H1 (cell line): ENCODE measurements around the gene TRAIP. TPM values are rescaled to one million over a fixed set of nuclear protein-coding genes. Genes with fewer than 3 reads are reported as not detected.

Experiments used
- CTCF ChIA-PET: fragments of 300-600 bp; sonication (Branson Sonifier 250); formaldehyde crosslinking; loops from one replicate; lab custom pipeline; 2021; ENCODE audit not compliant: partially characterized antibody; lab: Charles Lee
- POLR2A ChIA-PET: fragments of 300-600 bp; sonication (Branson Sonifier 250); formaldehyde crosslinking; loops from one replicate; lab custom pipeline; 2021; ENCODE audit warnings: inconsistent platforms; ENCODE audit not compliant: partially characterized antibody; lab: Charles Lee
- DNase-seq, 2 experiments: peaks; one replicate each; pipeline versions ENCODE4 v3.0.0 to v3.0.0-alpha.2; 2010 to 2022; ENCODE audit warnings: low spot score in 2 of 2, low read depth in 1 of 2, mixed read lengths in 1 of 2
- FAIRE-seq: peaks from 2 replicates; lab custom pipeline; 2011; peaks lifted over from hg19 to GRCh38; lab: Jason Lieb, UNC
- H2AFZ ChIP-seq: 2 replicates; pipeline ENCODE4 v1.8.1; 2012; ENCODE audit warnings: low read length, inconsistent platforms
- H2AK5ac ChIP-seq: 2 replicates; pipeline ENCODE4 v1.6.1; 2013; ENCODE audit warnings: low read depth, low read length
- H2BK120ac ChIP-seq: replicated peaks from 2 replicates; pipeline ENCODE3; 2013; ENCODE audit warnings: low read depth, low read length, inconsistent platforms
- H2BK12ac ChIP-seq: 2 replicates; pipeline ENCODE4 v1.6.1; 2013; ENCODE audit warnings: low read depth, low read length
- H2BK15ac ChIP-seq: 2 replicates; pipeline ENCODE4 v1.6.1; 2013; ENCODE audit warnings: low read length
- H2BK20ac ChIP-seq: 2 replicates; pipeline ENCODE4 v1.6.1; 2013; ENCODE audit warnings: low read length
- H2BK5ac ChIP-seq: 2 replicates; pipeline ENCODE4 v1.6.1; 2013; ENCODE audit warnings: low read depth, low read length
- H3K14ac ChIP-seq: 2 replicates; pipeline ENCODE4 v1.6.1; 2013; ENCODE audit warnings: inconsistent platforms; ENCODE audit not compliant: insufficient read length
- H3K18ac ChIP-seq: 2 replicates; pipeline ENCODE4 v1.6.1; 2013; ENCODE audit warnings: low read length; ENCODE audit errors: extremely low read depth
- H3K23ac ChIP-seq: 2 replicates; pipeline ENCODE4 v1.6.1; 2013; ENCODE audit warnings: inconsistent platforms; ENCODE audit not compliant: insufficient read length
- H3K23me2 ChIP-seq: 2 replicates; pipeline ENCODE4 v1.6.1; 2013; ENCODE audit warnings: low read depth, low read length
- H3K27ac ChIP-seq: 2 replicates; pipeline ENCODE4 v1.6.1; 2011; ENCODE audit warnings: low read depth, low read length, inconsistent platforms
- H3K27me3 ChIP-seq, 4 experiments: replicated peaks in 1 of 4; 1 replicate in 1 of 4; 2 replicates in 3 of 4; pipeline versions ENCODE4 v1.6.1 to v1.8.1; 2011 to 2013; ENCODE audit warnings: low read length in 3 of 4, mild to moderate bottlenecking in 3 of 4, inconsistent platforms in 2 of 4, mixed read lengths in 2 of 4, moderate library complexity in 1 of 4; ENCODE audit not compliant: control insufficient read depth in 3 of 4, insufficient read depth in 3 of 4; ENCODE audit errors: extremely low read depth in 1 of 4
- H3K36me3 ChIP-seq, 4 experiments: 2 replicates each; pipeline versions ENCODE4 v1.6.1 to v1.8.1; 2011 to 2013; ENCODE audit warnings: mild to moderate bottlenecking in 4 of 4, low read length in 3 of 4, moderate library complexity in 2 of 4, control low read depth in 1 of 4, inconsistent platforms in 1 of 4; ENCODE audit not compliant: insufficient read depth in 4 of 4, control insufficient read depth in 2 of 4
- H3K4ac ChIP-seq: replicated peaks from 2 replicates; pipeline ENCODE3; 2013; ENCODE audit warnings: low read length, low read depth, mixed read lengths, inconsistent platforms; ENCODE audit not compliant: insufficient read length
- H3K4me1 ChIP-seq, 4 experiments: replicated peaks in 1 of 4; 1 replicate in 1 of 4; 2 replicates in 3 of 4; pipeline versions ENCODE4 v1.6.1 to v1.8.1; 2011 to 2013; ENCODE audit warnings: low read length in 3 of 4, inconsistent platforms in 2 of 4, mixed read lengths in 1 of 4; ENCODE audit not compliant: insufficient read depth in 4 of 4, control insufficient read depth in 3 of 4
- H3K4me2 ChIP-seq, 2 experiments: 2 replicates each; pipeline versions ENCODE4 v1.6.1 to v1.8.1; 2011 to 2013; ENCODE audit warnings: low read depth in 2 of 2, low read length in 2 of 2, control low read depth in 1 of 2, inconsistent platforms in 1 of 2, mild to moderate bottlenecking in 1 of 2; ENCODE audit not compliant: insufficient read depth in 1 of 2
- H3K4me3 ChIP-seq, 4 experiments: fragments of 200-600, 300-600 bp in 1 of 4; sonication (generic), shearing (Covaris generic), sonication (Bioruptor Twin) in 1 of 4; 2 replicates each; pipeline versions ENCODE4 v1.5.1 to v1.8.1; 2011 to 2016; ENCODE audit warnings: low read length in 4 of 4, low read depth in 3 of 4, control low read depth in 2 of 4, inconsistent platforms in 2 of 4, mild to moderate bottlenecking in 2 of 4, mixed read lengths in 1 of 4, moderate library complexity in 1 of 4; ENCODE audit not compliant: insufficient read depth in 2 of 4; ENCODE audit errors: extremely low read depth in 1 of 4
- H3K56ac ChIP-seq: replicated peaks from 2 replicates; pipeline ENCODE3; 2013; ENCODE audit warnings: low read depth, mild to moderate bottlenecking, mixed read lengths, low read length, inconsistent platforms; ENCODE audit not compliant: insufficient read length
- H3K79me1 ChIP-seq: 2 replicates; pipeline ENCODE4 v1.6.1; 2013; ENCODE audit warnings: low read depth, low read length, control low read depth
- H3K79me2 ChIP-seq, 2 experiments: 2 replicates each; pipeline versions ENCODE4 v1.6.1 to v1.8.1; 2012 to 2013; ENCODE audit warnings: low read length in 2 of 2, mild to moderate bottlenecking in 2 of 2, inconsistent platforms in 1 of 2; ENCODE audit not compliant: insufficient read depth in 2 of 2, control insufficient read depth in 1 of 2
- H3K9ac ChIP-seq, 4 experiments: replicated peaks in 1 of 4; 1 replicate in 1 of 4; 2 replicates in 3 of 4; pipeline versions ENCODE4 v1.6.1 to v1.8.1; 2011 to 2013; ENCODE audit warnings: low read depth in 3 of 4, low read length in 3 of 4, control low read depth in 2 of 4, mild to moderate bottlenecking in 2 of 4, moderate library complexity in 2 of 4, inconsistent platforms in 1 of 4; ENCODE audit errors: extremely low read depth in 1 of 4
- H3K9me3 ChIP-seq, 2 experiments: 2 replicates each; pipeline versions ENCODE4 v1.6.1 to v1.8.1; 2012 to 2013; ENCODE audit warnings: mild to moderate bottlenecking in 2 of 2, moderate library complexity in 2 of 2, control low read depth in 1 of 2, inconsistent platforms in 1 of 2, low read depth in 1 of 2, low read length in 1 of 2, mixed read lengths in 1 of 2; ENCODE audit not compliant: insufficient read depth in 2 of 2
- H4K20me1 ChIP-seq, 2 experiments: replicated peaks in 1 of 2; 2 replicates each; pipeline versions ENCODE3 to v1.8.1; 2011 to 2013; ENCODE audit warnings: inconsistent platforms in 2 of 2, low read length in 2 of 2, mild to moderate bottlenecking in 1 of 2; ENCODE audit not compliant: insufficient read depth in 2 of 2, control insufficient read depth in 1 of 2
- H4K5ac ChIP-seq: 2 replicates; pipeline ENCODE4 v1.6.1; 2013; ENCODE audit warnings: low read length, low read depth, mixed read lengths, inconsistent platforms; ENCODE audit not compliant: insufficient read length
- H4K8ac ChIP-seq: 2 replicates; pipeline ENCODE4 v1.8.0; 2013; ENCODE audit warnings: mild to moderate bottlenecking, moderate library complexity, low read length, inconsistent platforms; ENCODE audit not compliant: insufficient read depth; ENCODE audit errors: extremely low read depth
- H4K91ac ChIP-seq: replicated peaks from 2 replicates; pipeline ENCODE3; 2013; ENCODE audit warnings: low read length, mixed read lengths, inconsistent platforms; ENCODE audit not compliant: insufficient read length
- CBX8 ChIP-seq: fragments of 300-800, 300-1000 bp; sonication (generic); IDR thresholded peaks from 2 replicates; pipeline ENCODE4 v1.7.1; 2016; ENCODE audit warnings: low read depth, low read length, borderline replicate concordance
- FOSL1 ChIP-seq: IDR thresholded peaks from 2 replicates; pipeline ENCODE4 v1.6.1; 2011; ENCODE audit warnings: mild to moderate bottlenecking, low read depth, low read length, moderate library complexity; ENCODE audit not compliant: insufficient read depth
- JUN ChIP-seq: IDR thresholded peaks from 2 replicates; pipeline ENCODE4 v1.6.1; 2011; ENCODE audit warnings: low read depth, mild to moderate bottlenecking, improper control_type of control experiment, low read length
- POLR2AphosphoS5 ChIP-seq: IDR thresholded peaks from 2 replicates; pipeline ENCODE4 v1.6.1; 2011; ENCODE audit warnings: low read depth, low read length
- RAD21 ChIP-seq, 2 experiments: IDR thresholded peaks in 1 of 2; conservative IDR thresholded peaks in 1 of 2; 2 replicates each; pipeline ENCODE4 v1.6.1; 2011; ENCODE audit warnings: low read depth in 2 of 2, low read length in 2 of 2, improper control_type of control experiment in 1 of 2, inconsistent platforms in 1 of 2, mild to moderate bottlenecking in 1 of 2, moderate library complexity in 1 of 2
- RXRA ChIP-seq: IDR thresholded peaks from 2 replicates; pipeline ENCODE4 v1.6.1; 2011; ENCODE audit warnings: low read depth, mild to moderate bottlenecking, low read length, moderate library complexity; ENCODE audit not compliant: insufficient read depth
- SP1 ChIP-seq: IDR thresholded peaks from 2 replicates; pipeline ENCODE4 v1.6.1; 2011; ENCODE audit warnings: low read depth, low read length
- SP4 ChIP-seq: IDR thresholded peaks from 2 replicates; pipeline ENCODE4 v1.6.1; 2012; ENCODE audit warnings: low read length, inconsistent platforms
- SRF ChIP-seq: IDR thresholded peaks from 2 replicates; pipeline ENCODE4 v1.6.1; 2011; ENCODE audit warnings: mild to moderate bottlenecking, low read depth, low read length, moderate library complexity
- TAF1 ChIP-seq: IDR thresholded peaks from 2 replicates; pipeline ENCODE4 v1.6.1; 2011; ENCODE audit warnings: mild to moderate bottlenecking, low read depth, low read length
- TAF7 ChIP-seq: optimal IDR thresholded peaks from 2 replicates; pipeline ENCODE3; 2011; ENCODE audit warnings: low read depth, mild to moderate bottlenecking, inconsistent platforms, low read length, moderate library complexity, borderline replicate concordance
- WGBS, 2 experiments: shearing (Covaris generic) in 1 of 2; methylation state at CpG; one replicate each; pipeline versions ENCODE4 v1.1.6 to v1.1.7; 2013 to 2015; ENCODE audit warnings: low lambda C conversion rate in 2 of 2, mixed read lengths in 2 of 2, inconsistent platforms in 1 of 2, low coverage in 1 of 2, missing lambda C conversion rate in 1 of 2; ENCODE audit not compliant: insufficient replicate concordance in 2 of 2, insufficient coverage in 1 of 2, insufficient read length in 1 of 2; ENCODE audit errors: extremely low coverage in 1 of 2, missing lambda C conversion rate in 1 of 2; 5-methylcytosine and 5-hydroxymethylcytosine counted together
- polyA plus RNA-seq, 7 experiments: library from polyadenylated mRNA; depleted of rRNA in 3 of 7; stranded (reverse) in 5 of 7; unstranded in 2 of 7; fragments of >200 nt in 5 of 7; fragments of 200-250 nt in 2 of 7; gene quantifications; 1 replicate in 5 of 7; 2 replicates in 1 of 7; 4 replicates in 1 of 7; pipeline versions ENCODE4 v1.2.1 to v1.2.3, GENCODE V29; 2011 to 2013; ENCODE audit warnings: missing spikeins in 2 of 7, mixed read lengths in 2 of 7
- total RNA-seq: library from RNA; stranded (reverse); fragmentation: NEBNext Ultra II Directional; extraction: Animal tissue kit (Norgen Biotek cat#: 25700); gene quantifications from 2 replicates; pipeline ENCODE4 v1.2.1, GENCODE V29; 2021
- TF ChIP-seq, protein P1 (sequence below): IDR thresholded peaks from 2 replicates; pipeline ENCODE4 v1.6.1; 2012; ENCODE audit warnings: inconsistent platforms

Gene TRAIP
- total and polyA plus RNA-seq, 2 of the 8 experiments (the other 6 are each of a cell fraction or from before 2014, with no cell fraction given) = 27.7 to 28.1 TPM

DNA sequence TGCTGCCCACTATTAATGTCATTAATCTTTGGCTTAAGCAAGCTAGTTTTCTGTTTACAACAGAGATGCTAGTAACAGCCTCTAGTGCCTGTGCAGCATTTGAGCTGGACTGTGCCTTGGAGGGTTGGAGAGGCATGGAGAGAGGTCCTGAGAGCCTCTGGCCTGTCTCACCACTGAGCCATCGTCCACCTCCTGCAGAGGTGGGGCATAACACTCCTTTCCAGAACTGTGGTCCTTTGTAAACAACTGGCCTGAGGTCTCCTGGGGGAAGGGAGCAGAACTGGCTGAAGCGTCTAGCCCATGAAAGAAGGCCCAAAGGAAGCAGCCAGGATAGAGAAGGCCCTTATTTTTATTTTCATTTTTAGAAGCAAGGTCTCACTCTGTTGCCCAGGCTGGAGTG, 23.4 kb upstream of the TRAIP start:
- Histone ChIP-seq H3K23ac (no peak overlapping the region), H2BK12ac (no peak overlapping the region), H3K4ac (no peak overlapping the region), H4K20me1 (no peaks in the 10 kb centered on the region), H3K9me3 (no peaks in the 10 kb centered on the region), H4K8ac (no peak overlapping the region), H3K79me2 (no peaks in the 10 kb centered on the region), H2AK5ac (no peak overlapping the region; the same call in 1 of the 2 replicates), H2BK120ac (peak overlapping the region; percentile 75), H3K14ac (no peak overlapping the region), H3K36me3 (no peaks in the 10 kb centered on the region), H2BK20ac (no peak overlapping the region), H3K4me2 (no peak overlapping the region; a peak in 1 of 4 replicates), H3K4me1 (peaks cover 10 to 22% (median 17%) of the 10 kb centered on the region in 4 experiments), H3K18ac (no peak overlapping the region), H3K27ac (no peak overlapping the region), H3K27me3 (no peaks in the 10 kb centered on the region; a peak in 1 of 7 replicates), H4K5ac (no peak overlapping the region), H3K9ac (no peak overlapping the region), H2BK5ac (no peak overlapping the region), H2AFZ (no peak overlapping the region), H3K79me1 (no peaks in the 10 kb centered on the region), H3K56ac (no peak overlapping the region), H3K4me3 (no peak overlapping the region), H2BK15ac (peak overlapping the region; percentile 83), H4K91ac (peak overlapping the region; percentile 77), H3K23me2 (no peaks in the 10 kb centered on the region)
- WGBS, 2 experiments = 95% methylated on average over 2 of the region's 2 CpGs; no CpG with 5 or more reads in 1 of the 2 experiments
- ChIA-PET POLR2A (interaction anchor here (1.0 to 16.1 kb wide), 4 partner anchors 12 to 22 kb away, joined by 5 to 149 read pairs (median 6); partner anchors contain the start of gene CAMKV), CTCF (interaction anchor here (0.6 to 10.1 kb wide), 8 partner anchors 10 to 69 kb away, joined by 3 to 89 read pairs (median 6); partner anchors contain the start of gene CAMKV)
- FAIRE-seq (no peak), DNase-seq (no peak)
- TF ChIP-seq, protein P1, sequence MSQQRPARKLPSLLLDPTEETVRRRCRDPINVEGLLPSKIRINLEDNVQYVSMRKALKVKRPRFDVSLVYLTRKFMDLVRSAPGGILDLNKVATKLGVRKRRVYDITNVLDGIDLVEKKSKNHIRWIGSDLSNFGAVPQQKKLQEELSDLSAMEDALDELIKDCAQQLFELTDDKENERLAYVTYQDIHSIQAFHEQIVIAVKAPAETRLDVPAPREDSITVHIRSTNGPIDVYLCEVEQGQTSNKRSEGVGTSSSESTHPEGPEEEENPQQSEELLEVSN = no peak
- TF ChIP-seq SP4 = no peak
- TF ChIP-seq RAD21 (IDR thresholded peaks at IDR 0.05 in 1 of 2, conservative IDR thresholded peaks at IDR 0.05 in 1 of 2; ENCODE audit: low read depth in 2 of 2, low read length in 2 of 2) = no peak
- no peak for TF ChIP-seq JUN
- no peak for TF ChIP-seq FOSL1
- TF ChIP-seq CBX8 = no peak
- TF ChIP-seq SRF = no peak
- no peak for TF ChIP-seq SP1
- no peak for TF ChIP-seq TAF7
- no peak for TF ChIP-seq TAF1
- no peak for TF ChIP-seq POLR2AphosphoS5
- TF ChIP-seq RXRA = no peak
